ENCODE measurements around the gene HOXA5.

HOXA5 gene

GRCh38 chr7:27148031-27148755 lies 4.7 kb upstream of the HOXA5 start:
- DNase-seq (ENCODE audit: low spot score): no peak

GRCh38 chr7:27147199-27148030 lies 3.9 kb upstream of the HOXA5 start, which contains the start of gene HOXA6:
HOXA6 (minus strand) TSS chr7:27147774; CDS start chr7:27147749, 25 bp downstream.
- no peak for DNase-seq (ENCODE audit: low spot score)

GRCh38 chr7:27146491-27147198 lies 3.2 kb upstream of the HOXA5 start:
- no peak for DNase-seq (ENCODE audit: low spot score)

GRCh38 chr7:27145914-27146412 lies 2.5 kb upstream of the HOXA5 start:
- DNase-seq (ENCODE audit: low spot score): no peak

- DNase-seq (ENCODE audit: low spot score): no peak
These were observed 1.9 kb upstream of the HOXA5 start for GRCh38 chr7:27145165-27145913.

GRCh38 chr7:27144781-27145164 lies 1.3 kb upstream of the HOXA5 start:
- no peak for DNase-seq (ENCODE audit: low spot score)

GRCh38 chr7:27143950-27144780 lies 684 bp upstream of the HOXA5 start:
- DNase-seq (ENCODE audit: low spot score): no peak

GRCh38 chr7:27142580-27143022 lies 880 bp downstream of the HOXA5 start:
- DNase-seq (ENCODE audit: low spot score): no peak

- no peak for DNase-seq (ENCODE audit: low spot score)
These were observed 1.4 kb downstream of the HOXA5 start for GRCh38 chr7:27141923-27142579.

- DNase-seq (ENCODE audit: low spot score): no peak
These were observed 2.2 kb downstream of the HOXA5 start for GRCh38 chr7:27141137-27141922.

GRCh38 chr7:27140126-27140857 lies 3.2 kb downstream of the HOXA5 start:
- no peak for DNase-seq (ENCODE audit: low spot score)

GRCh38 chr7:27139334-27140125 lies 4.0 kb downstream of the HOXA5 start:
- DNase-seq (ENCODE audit: low spot score): no peak

- no peak for DNase-seq (ENCODE audit: low spot score)
These were observed 4.5 kb downstream of the HOXA5 start for GRCh38 chr7:27138985-27139333.

GRCh38 chr7:27138472-27138871 lies 5.0 kb downstream of the HOXA5 start:
- DNase-seq (ENCODE audit: low spot score): no peak

GRCh38 chr7:27137640-27138315 lies 5.7 kb downstream of the HOXA5 start:
- DNase-seq (ENCODE audit: low spot score): no peak

- DNase-seq (ENCODE audit: low spot score): no peak
These were observed 9.1 kb downstream of the HOXA5 start for GRCh38 chr7:27134392-27134791.

All from CD4-positive, alpha-beta T cell treated with Interleukin-15 for 4 hours (primary cell).